CD4-positive, alpha-beta memory T cell (primary cell): ENCODE data around the gene KCND2. TPM values are rescaled to one million over a fixed set of nuclear protein-coding genes. Genes with fewer than 3 reads are reported as not detected.

Experiments used
- CTCF ChIA-PET: fragments of 350-600 bp; sonication (Branson Sonifier 250); formaldehyde crosslinking; loops from one replicate; lab custom pipeline; 2021; ENCODE audit warnings: inconsistent platforms; ENCODE audit not compliant: partially characterized antibody; lab: Charles Lee
- POLR2A ChIA-PET: fragments of 350-600 bp; sonication (Branson Sonifier 250); formaldehyde crosslinking; loops from one replicate; lab custom pipeline; 2021; ENCODE audit not compliant: partially characterized antibody; lab: Charles Lee
- DNase-seq, 5 donors: peaks; one replicate each; pipeline versions ENCODE4 v3.0.0 to v3.0.0-alpha.2; 2020 to 2022; ENCODE audit warnings: mixed read lengths in 1 of 5
- H3K27ac ChIP-seq: one replicate; pipeline ENCODE4 v1.7.0; 2013; ENCODE audit warnings: low read depth, low read length
- H3K27me3 ChIP-seq: 2 replicates; pipeline ENCODE4 v1.7.0; 2013; ENCODE audit warnings: mild to moderate bottlenecking, low read length, moderate library complexity; ENCODE audit not compliant: insufficient read depth
- H3K36me3 ChIP-seq: 2 replicates; pipeline ENCODE4 v1.7.0; 2013; ENCODE audit warnings: mild to moderate bottlenecking, low read length, moderate library complexity; ENCODE audit not compliant: insufficient read depth
- H3K4me1 ChIP-seq: 2 replicates; pipeline ENCODE4 v1.7.0; 2013; ENCODE audit warnings: mild to moderate bottlenecking, low read length, moderate library complexity; ENCODE audit not compliant: insufficient read depth
- H3K4me3 ChIP-seq, 2 donors: one replicate each; pipeline ENCODE4 v1.7.0; 2013; ENCODE audit warnings: low read length in 2 of 2, mild to moderate bottlenecking in 1 of 2
- H3K9me3 ChIP-seq, 2 donors: one replicate each; pipeline ENCODE4 v1.7.0; 2013; ENCODE audit warnings: low read length in 2 of 2, control low read depth in 1 of 2; ENCODE audit not compliant: control insufficient read depth in 1 of 2
- H3K27ac Mint-ChIP-seq, 7 donors: one replicate each; pipeline ENCODE4 v1.8.0; 2020 to 2021; ENCODE audit warnings: mixed read lengths in 7 of 7, mild to moderate bottlenecking in 6 of 7, inconsistent platforms in 3 of 7, moderate library complexity in 3 of 7
- H3K27me3 Mint-ChIP-seq, 2 donors: one replicate each; pipeline ENCODE4 v1.8.0; 2020 to 2021; ENCODE audit warnings: mixed read lengths in 2 of 2
- H3K36me3 Mint-ChIP-seq, 2 donors: one replicate each; pipeline ENCODE4 v1.8.0; 2020 to 2021; ENCODE audit warnings: mixed read lengths in 2 of 2, inconsistent platforms in 1 of 2, mild to moderate bottlenecking in 1 of 2
- H3K4me1 Mint-ChIP-seq, 4 donors: one replicate each; pipeline ENCODE4 v1.8.0; 2020 to 2021; ENCODE audit warnings: mixed read lengths in 4 of 4, mild to moderate bottlenecking in 1 of 4
- H3K4me3 Mint-ChIP-seq, 8 donors: one replicate each; pipeline ENCODE4 v1.8.0; 2020 to 2021; ENCODE audit warnings: mixed read lengths in 8 of 8, mild to moderate bottlenecking in 7 of 8, moderate library complexity in 6 of 8, inconsistent platforms in 3 of 8
- H3K9me3 Mint-ChIP-seq, 8 donors: one replicate each; pipeline ENCODE4 v1.8.0; 2020 to 2021; ENCODE audit warnings: mixed read lengths in 8 of 8, mild to moderate bottlenecking in 5 of 8, inconsistent platforms in 3 of 8, moderate library complexity in 1 of 8
- intact Hi-C: fragments of 100-400 bp; cut with micrococcal nuclease; formaldehyde crosslinking; loops from one replicate; pipeline ENCODE4 v1.15.1; 2023
- polyA plus RNA-seq, 2 donors: library from polyadenylated mRNA; unstranded; fragments of 300-500 nt; fragmentation: Illumina TruSeq; gene quantifications; one replicate each; pipeline ENCODE4 v1.2.3, GENCODE V29; 2021
- total RNA-seq, 2 experiments: library from RNA; stranded (reverse); gene quantifications; one replicate each; pipeline ENCODE4 v1.2.3, GENCODE V29; 2021

Gene KCND2
- total and polyA plus RNA-seq, 4 experiments from 2014 or later, result not detected

GRCh38 chr7:120741371-120742042 lies 468.5 kb downstream of the KCND2 start:
- Mint-ChIP-seq H3K9me3 (no peaks in the 10 kb centered on the region), H3K27me3 (peaks cover 3% of the 10 kb centered on the region in 2 donors), H3K4me1 (no peaks in the 10 kb centered on the region), H3K4me3 (no peak overlapping the region), H3K36me3 (no peaks in the 10 kb centered on the region), H3K27ac (no peak overlapping the region)
- Histone ChIP-seq H3K36me3 (no peaks in the 10 kb centered on the region), H3K27me3 (no peaks in the 10 kb centered on the region), H3K4me1 (no peaks in the 10 kb centered on the region), H3K27ac (no peak overlapping the region), H3K4me3 (no peak overlapping the region), H3K9me3 (no peaks in the 10 kb centered on the region)
- intact Hi-C loops, result no loop called here
- ChIA-PET CTCF (no interaction called here), POLR2A (no interaction called here)
- no peak for DNase-seq

GRCh38 chr7:120742372-120742771 lies 469.4 kb downstream of the KCND2 start:
- Histone ChIP-seq H3K9me3 (no peaks in the 10 kb centered on the region), H3K4me3 (no peak overlapping the region), H3K27me3 (no peaks in the 10 kb centered on the region), H3K27ac (no peak overlapping the region), H3K36me3 (no peaks in the 10 kb centered on the region), H3K4me1 (no peaks in the 10 kb centered on the region)
- Mint-ChIP-seq H3K4me3 (no peak overlapping the region), H3K9me3 (no peaks in the 10 kb centered on the region), H3K36me3 (no peaks in the 10 kb centered on the region), H3K4me1 (no peaks in the 10 kb centered on the region), H3K27ac (no peak overlapping the region), H3K27me3 (peaks cover 3% of the 10 kb centered on the region in 2 donors)
- DNase-seq, result no peak
- POLR2A ChIA-PET, result no interaction called here
- intact Hi-C loops, result no loop called here
- CTCF ChIA-PET, result no interaction called here

GRCh38 chr7:120743128-120743527 lies 470.2 kb downstream of the KCND2 start:
- H3K36me3 Mint-ChIP-seq, result no peaks in the 10 kb centered on the region
- no peaks in the 10 kb centered on the region for H3K9me3 ChIP-seq
- intact Hi-C loops, result no loop called here
- peaks cover 3% of the 10 kb centered on the region in 2 donors for H3K27me3 Mint-ChIP-seq
- no peaks in the 10 kb centered on the region for H3K9me3 Mint-ChIP-seq
- H3K4me3 ChIP-seq, result no peak overlapping the region
- no peaks in the 10 kb centered on the region for H3K4me1 Mint-ChIP-seq
- H3K36me3 ChIP-seq, result no peaks in the 10 kb centered on the region
- H3K4me1 ChIP-seq, result no peaks in the 10 kb centered on the region
- ChIA-PET CTCF (no interaction called here), POLR2A (no interaction called here)
- no peak overlapping the region for H3K4me3 Mint-ChIP-seq
- H3K27ac ChIP-seq, result no peak overlapping the region
- H3K27me3 ChIP-seq, result no peaks in the 10 kb centered on the region
- no peak overlapping the region for H3K27ac Mint-ChIP-seq
- no peak for DNase-seq

GRCh38 chr7:120760050-120760449 lies 487.1 kb downstream of the KCND2 start:
- Mint-ChIP-seq H3K27me3 (peaks cover 0 to 1% of the 10 kb centered on the region in 2 donors), H3K36me3 (no peaks in the 10 kb centered on the region), H3K27ac (no peak overlapping the region), H3K4me1 (no peaks in the 10 kb centered on the region), H3K9me3 (peaks cover 0 to 1% (median 0%) of the 10 kb centered on the region in 8 donors), H3K4me3 (no peak overlapping the region)
- CTCF ChIA-PET, result no interaction called here
- H3K27me3 ChIP-seq, result no peaks in the 10 kb centered on the region
- no peaks in the 10 kb centered on the region for H3K9me3 ChIP-seq
- no peak overlapping the region for H3K4me3 ChIP-seq
- no peak overlapping the region for H3K27ac ChIP-seq
- H3K4me1 ChIP-seq, result no peaks in the 10 kb centered on the region
- POLR2A ChIA-PET, result no interaction called here
- no peak for DNase-seq
- intact Hi-C loops, result no loop called here
- no peaks in the 10 kb centered on the region for H3K36me3 ChIP-seq

GRCh38 chr7:120760851-120761250 lies 487.9 kb downstream of the KCND2 start:
- Mint-ChIP-seq H3K36me3 (no peaks in the 10 kb centered on the region), H3K4me3 (no peak overlapping the region)

GRCh38 chr7:120770206-120770605 lies 497.2 kb downstream of the KCND2 start:
- Histone ChIP-seq H3K4me1 (no peaks in the 10 kb centered on the region), H3K4me3 (no peak overlapping the region), H3K36me3 (no peaks in the 10 kb centered on the region), H3K9me3 (no peaks in the 10 kb centered on the region), H3K27me3 (no peaks in the 10 kb centered on the region), H3K27ac (no peak overlapping the region)
- ChIA-PET CTCF (no interaction called here), POLR2A (no interaction called here)
- Mint-ChIP-seq H3K4me3 (no peak overlapping the region), H3K4me1 (no peaks in the 10 kb centered on the region), H3K27me3 (peaks cover 2% of the 10 kb centered on the region in 2 donors), H3K27ac (no peak overlapping the region), H3K36me3 (no peaks in the 10 kb centered on the region), H3K9me3 (no peaks in the 10 kb centered on the region)
- intact Hi-C loops, result no loop called here
- no peak for DNase-seq

More at GRCh38 chr7:120760851-120761250, 487.9 kb downstream of the KCND2 start:
- Histone ChIP-seq H3K4me1 (no peaks in the 10 kb centered on the region), H3K4me3 (no peak overlapping the region), H3K9me3 (no peaks in the 10 kb centered on the region), H3K27me3 (no peaks in the 10 kb centered on the region), H3K36me3 (no peaks in the 10 kb centered on the region), H3K27ac (no peak overlapping the region)
- intact Hi-C loops, result no loop called here
- H3K9me3 Mint-ChIP-seq, result peaks cover 0 to 1% (median 0%) of the 10 kb centered on the region in 8 donors
- no peak overlapping the region for H3K27ac Mint-ChIP-seq
- H3K4me1 Mint-ChIP-seq, result no peaks in the 10 kb centered on the region
- CTCF ChIA-PET, result no interaction called here
- peaks cover 0 to 1% of the 10 kb centered on the region in 2 donors for H3K27me3 Mint-ChIP-seq
- DNase-seq, result no peak
- POLR2A ChIA-PET, result no interaction called here

GRCh38 chr7:120774481-120774880 lies 501.5 kb downstream of the KCND2 start:
- Histone ChIP-seq H3K9me3 (no peaks in the 10 kb centered on the region), H3K4me3 (no peak overlapping the region), H3K36me3 (no peaks in the 10 kb centered on the region), H3K4me1 (no peaks in the 10 kb centered on the region), H3K27ac (no peak overlapping the region), H3K27me3 (no peaks in the 10 kb centered on the region)
- ChIA-PET POLR2A (no interaction called here), CTCF (no interaction called here)
- no peak overlapping the region for H3K27ac Mint-ChIP-seq
- H3K4me1 Mint-ChIP-seq, result no peaks in the 10 kb centered on the region
- H3K27me3 Mint-ChIP-seq, result peaks cover 0 to 2% of the 10 kb centered on the region in 2 donors
- DNase-seq, result no peak
- no peak overlapping the region for H3K4me3 Mint-ChIP-seq
- intact Hi-C loops, result no loop called here
- H3K9me3 Mint-ChIP-seq, result no peaks in the 10 kb centered on the region
- no peaks in the 10 kb centered on the region for H3K36me3 Mint-ChIP-seq
